HCT116 (cell line): ENCODE results near the gene WNT9B. TPM values are rescaled to one million over a fixed set of nuclear protein-coding genes. Genes with fewer than 3 reads are reported as not detected.

Experiments used
- ATAC-seq: fragments of 200-7000 bp; cut with Tn5 transposase; 2 replicates; pipeline ENCODE4 v1.9.1; 2020; ENCODE audit warnings: mild to moderate bottlenecking, moderate library complexity
- BruUV-seq: library from RNA; stranded (reverse); fragments of 400-500 nt; replicated peaks from 2 replicates; lab custom pipeline; 2021; lab: Mats Ljungman, UMichigan
- CTCF ChIA-PET: fragments of 300-600 bp; sonication (Branson Sonifier 250); formaldehyde crosslinking; loops from one replicate; lab custom pipeline; 2021; ENCODE audit warnings: antibody characterized with exemption; lab: Charles Lee
- POLR2A ChIA-PET: fragments of 300-600, 350-600 bp; sonication (Branson Sonifier 250); formaldehyde crosslinking; loops from one replicate; lab custom pipeline; 2021; ENCODE audit warnings: antibody characterized with exemption; lab: Charles Lee
- RAD21 ChIA-PET, 2 experiments: fragments of 300-600 bp; sonication (Branson Sonifier 250); formaldehyde crosslinking; loops; one replicate each; lab custom pipeline; 2023; ENCODE audit warnings: low total read pairs in 2 of 2; ENCODE audit not compliant: uncharacterized antibody in 2 of 2, unreplicated experiment in 2 of 2, low non-redundant PET in 1 of 2; lab: Charles Lee
- DNase-seq: peaks from one replicate; pipeline ENCODE4 v3.0.0-alpha.2; 2010; ENCODE audit warnings: low read depth, low spot score
- H2AFZ ChIP-seq: fragments of 200-600 bp; shearing (Covaris generic), sonication (generic); 2 replicates; pipeline ENCODE4 v1.6.1; 2017; ENCODE audit warnings: low read depth, mixed run types, mixed read lengths, antibody characterized with exemption, low read length; ENCODE audit not compliant: poor library complexity, severe bottlenecking
- H3K27ac ChIP-seq: 2 replicates; pipeline ENCODE4 v1.5.1; 2012; ENCODE audit warnings: low read depth, low read length
- H3K27me3 ChIP-seq: fragments of 200-600 bp; sonication (generic); 2 replicates; pipeline ENCODE4 v1.6.1; 2016; ENCODE audit warnings: mixed run types, low read length, mixed read lengths; ENCODE audit not compliant: insufficient read depth
- H3K36me3 ChIP-seq, 2 experiments: fragments of 200-500 bp in 1 of 2; fragments of 200-600 bp in 1 of 2; sonication (Bioruptor generic) in 1 of 2; sonication (generic) in 1 of 2; 2 replicates each; pipeline versions ENCODE4 v1.5.1 to v1.6.1; 2014 to 2016; ENCODE audit warnings: low read length in 2 of 2, inconsistent platforms in 1 of 2, mixed read lengths in 1 of 2, mixed run types in 1 of 2; ENCODE audit not compliant: insufficient read depth in 2 of 2, control insufficient read depth in 1 of 2
- H3K4me1 ChIP-seq, 2 experiments: fragments of 200-600 bp in 1 of 2; sonication (generic) in 1 of 2; 2 replicates each; pipeline versions ENCODE4 v1.5.1 to v1.6.1; 2012 to 2017; ENCODE audit warnings: low read length in 2 of 2, inconsistent platforms in 1 of 2, mild to moderate bottlenecking in 1 of 2, mixed read lengths in 1 of 2, mixed run types in 1 of 2, moderate library complexity in 1 of 2; ENCODE audit not compliant: insufficient read depth in 2 of 2, control insufficient read depth in 1 of 2
- H3K4me2 ChIP-seq: fragments of 200-600 bp; sonication (generic); 2 replicates; pipeline ENCODE4 v1.6.1; 2017; ENCODE audit warnings: mixed run types, low read length, mixed read lengths
- H3K4me3 ChIP-seq, 2 experiments: fragments of 200-600 bp in 1 of 2; sonication (generic) in 1 of 2; replicated peaks in 1 of 2; 2 replicates each; pipeline ENCODE4 v1.5.1; 2011 to 2016; ENCODE audit warnings: low read length in 2 of 2, control low read depth in 1 of 2, low read depth in 1 of 2, mild to moderate bottlenecking in 1 of 2, mixed read lengths in 1 of 2, mixed run types in 1 of 2
- H3K79me2 ChIP-seq: fragments of 200-600 bp; sonication (generic); 2 replicates; pipeline ENCODE4 v1.6.1; 2017; ENCODE audit warnings: mild to moderate bottlenecking, mixed run types, low read length, moderate library complexity, mixed read lengths; ENCODE audit not compliant: insufficient read depth
- H3K9ac ChIP-seq: fragments of 200-600 bp; sonication (generic); 2 replicates; pipeline ENCODE4 v1.6.1; 2016; ENCODE audit warnings: low read length, mixed read lengths
- H3K9me2 ChIP-seq: fragments of 200-600 bp; sonication (generic), shearing (Covaris generic); 2 replicates; pipeline ENCODE4 v1.6.1; 2017; ENCODE audit warnings: mixed run types, mild to moderate bottlenecking, moderate library complexity; ENCODE audit not compliant: insufficient read depth
- H3K9me3 ChIP-seq, 2 experiments: fragments of 200-500 bp in 1 of 2; fragments of 200-600 bp in 1 of 2; sonication (Bioruptor generic) in 1 of 2; sonication (generic) in 1 of 2; 2 replicates each; pipeline ENCODE4 v1.6.1; 2014 to 2017; ENCODE audit warnings: low read length in 2 of 2, mixed read lengths in 2 of 2, inconsistent platforms in 1 of 2, low read depth in 1 of 2, mild to moderate bottlenecking in 1 of 2, mixed run types in 1 of 2, moderate library complexity in 1 of 2; ENCODE audit not compliant: control insufficient read depth in 1 of 2, insufficient read depth in 1 of 2
- H4K20me1 ChIP-seq: fragments of 200-600 bp; sonication (generic), shearing (Covaris generic); 2 replicates; pipeline ENCODE4 v1.6.1; 2017; ENCODE audit warnings: mixed run types, mild to moderate bottlenecking, moderate library complexity; ENCODE audit not compliant: insufficient read depth
- CBX3 ChIP-seq: IDR thresholded peaks from 2 replicates; pipeline ENCODE4 v1.6.1; 2012; ENCODE audit warnings: low read depth
- CEBPB ChIP-seq: IDR thresholded peaks from 2 replicates; pipeline ENCODE4 v1.6.1; 2012; ENCODE audit warnings: low read depth
- EGR1 ChIP-seq: IDR thresholded peaks from 2 replicates; pipeline ENCODE4 v1.6.1; 2012; ENCODE audit warnings: low read depth
- ELF1 ChIP-seq: IDR thresholded peaks from 2 replicates; pipeline ENCODE4 v1.6.1; 2012; ENCODE audit warnings: low read depth, borderline replicate concordance
- EZH2 ChIP-seq: fragments of 200-600 bp; sonication (generic); IDR thresholded peaks from 2 replicates; pipeline ENCODE4 v1.6.1; 2017; ENCODE audit warnings: antibody characterized with exemption, mixed run types
- JUND ChIP-seq: IDR thresholded peaks from 2 replicates; pipeline ENCODE4 v1.6.1; 2012
- POLR2AphosphoS5 ChIP-seq: IDR thresholded peaks from 2 replicates; pipeline ENCODE4 v1.6.1; 2011; ENCODE audit warnings: mild to moderate bottlenecking, low read depth, low read length, moderate library complexity
- SP1 ChIP-seq: IDR thresholded peaks from 2 replicates; pipeline ENCODE4 v1.6.1; 2012; ENCODE audit warnings: low read depth
- TCF7L2 ChIP-seq: IDR thresholded peaks from 2 replicates; pipeline ENCODE4 v1.7.0; 2011; ENCODE audit warnings: borderline replicate concordance, inconsistent platforms; ENCODE audit not compliant: insufficient read depth, insufficient read length; ENCODE audit errors: extremely low read depth
- ZBTB33 ChIP-seq: IDR thresholded peaks from 2 replicates; pipeline ENCODE4 v1.6.1; 2011; ENCODE audit warnings: mild to moderate bottlenecking, low read length, moderate library complexity; ENCODE audit not compliant: insufficient replicate concordance; ENCODE audit errors: extremely low read depth
- ZFX ChIP-seq: fragments of 450-650 bp; IDR thresholded peaks from 2 replicates; pipeline ENCODE4 v1.6.1; 2017
- ZNF274 ChIP-seq: fragments of 200-500 bp; sonication (Bioruptor generic); IDR thresholded peaks from 2 replicates; pipeline ENCODE4 v1.6.1; 2014; ENCODE audit warnings: mild to moderate bottlenecking, low read depth, low read length, inconsistent platforms
- intact Hi-C: fragments of 100-400 bp; cut with micrococcal nuclease; formaldehyde crosslinking; loops from 2 replicates; pipeline ENCODE4 v1.10.0; 2022
- total RNA-seq: library from RNA; stranded (reverse); gene quantifications from one replicate; pipeline ENCODE4 v1.2.1, GENCODE V29; 2021; ENCODE audit not compliant: unreplicated experiment
- TF ChIP-seq, protein P1 (sequence below): IDR thresholded peaks from 2 replicates; pipeline ENCODE4 v1.6.1; 2012; ENCODE audit warnings: low read depth
- TF ChIP-seq, protein P2 (sequence below), 3 experiments: fragments of 200-600 bp in 1 of 3; sonication (generic) in 1 of 3; IDR thresholded peaks in 2 of 3; conservative IDR thresholded peaks in 1 of 3; 2 replicates each; pipeline ENCODE4 v1.5.1; 2012 to 2017; ENCODE audit warnings: low read depth in 2 of 3, low read length in 2 of 3, antibody characterized with exemption in 1 of 3, borderline replicate concordance in 1 of 3, control low read depth in 1 of 3, mild to moderate bottlenecking in 1 of 3, mixed read lengths in 1 of 3, mixed run types in 1 of 3, moderate library complexity in 1 of 3; ENCODE audit not compliant: insufficient read depth in 1 of 3
- TF ChIP-seq, protein P3 (sequence below): IDR thresholded peaks from 2 replicates; pipeline ENCODE4 v1.6.1; 2012

WNT9B gene
- total RNA-seq, 1 experiment from 2014 or later: not detected

DNA sequence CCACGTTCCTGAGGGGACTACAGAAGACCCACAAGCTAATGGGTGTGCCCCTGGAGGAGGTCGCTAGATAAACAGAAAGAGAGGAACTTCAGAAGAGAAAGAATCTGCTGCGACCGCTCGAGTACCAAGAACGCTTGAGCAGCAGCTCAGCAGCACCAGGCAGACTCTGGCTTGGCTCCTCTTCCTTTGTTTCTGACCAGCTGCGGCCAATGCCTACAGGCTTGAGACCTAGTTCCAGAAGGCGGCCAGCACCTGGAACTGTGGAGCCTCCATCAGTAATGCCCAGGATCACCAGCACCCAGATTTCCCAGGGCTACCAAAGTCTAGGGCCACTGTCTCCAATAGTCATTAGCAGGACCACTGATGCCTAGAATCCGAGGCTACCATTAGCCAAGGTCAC is 45.6 kb downstream of the WNT9B start:
- Histone ChIP-seq H3K9me3 (no peaks in the 10 kb centered on the region), H3K9ac (no peak overlapping the region), H3K9me2 (no peaks in the 10 kb centered on the region), H3K4me1 (no peaks in the 10 kb centered on the region), H3K79me2 (no peaks in the 10 kb centered on the region), H3K36me3 (no peaks in the 10 kb centered on the region), H3K4me2 (no peak overlapping the region), H3K27me3 (no peaks in the 10 kb centered on the region), H2AFZ (no peak overlapping the region), H4K20me1 (no peaks in the 10 kb centered on the region), H3K4me3 (no peak overlapping the region), H3K27ac (no peak overlapping the region)
- ChIA-PET POLR2A (no interaction called here), RAD21 (no interaction called here), CTCF (no interaction called here)
- intact Hi-C loops: no loop called here
- DNase-seq: no peak
- no peak for TF ChIP-seq ZFX
- no peak for TF ChIP-seq POLR2AphosphoS5
- TF ChIP-seq, protein P1, sequence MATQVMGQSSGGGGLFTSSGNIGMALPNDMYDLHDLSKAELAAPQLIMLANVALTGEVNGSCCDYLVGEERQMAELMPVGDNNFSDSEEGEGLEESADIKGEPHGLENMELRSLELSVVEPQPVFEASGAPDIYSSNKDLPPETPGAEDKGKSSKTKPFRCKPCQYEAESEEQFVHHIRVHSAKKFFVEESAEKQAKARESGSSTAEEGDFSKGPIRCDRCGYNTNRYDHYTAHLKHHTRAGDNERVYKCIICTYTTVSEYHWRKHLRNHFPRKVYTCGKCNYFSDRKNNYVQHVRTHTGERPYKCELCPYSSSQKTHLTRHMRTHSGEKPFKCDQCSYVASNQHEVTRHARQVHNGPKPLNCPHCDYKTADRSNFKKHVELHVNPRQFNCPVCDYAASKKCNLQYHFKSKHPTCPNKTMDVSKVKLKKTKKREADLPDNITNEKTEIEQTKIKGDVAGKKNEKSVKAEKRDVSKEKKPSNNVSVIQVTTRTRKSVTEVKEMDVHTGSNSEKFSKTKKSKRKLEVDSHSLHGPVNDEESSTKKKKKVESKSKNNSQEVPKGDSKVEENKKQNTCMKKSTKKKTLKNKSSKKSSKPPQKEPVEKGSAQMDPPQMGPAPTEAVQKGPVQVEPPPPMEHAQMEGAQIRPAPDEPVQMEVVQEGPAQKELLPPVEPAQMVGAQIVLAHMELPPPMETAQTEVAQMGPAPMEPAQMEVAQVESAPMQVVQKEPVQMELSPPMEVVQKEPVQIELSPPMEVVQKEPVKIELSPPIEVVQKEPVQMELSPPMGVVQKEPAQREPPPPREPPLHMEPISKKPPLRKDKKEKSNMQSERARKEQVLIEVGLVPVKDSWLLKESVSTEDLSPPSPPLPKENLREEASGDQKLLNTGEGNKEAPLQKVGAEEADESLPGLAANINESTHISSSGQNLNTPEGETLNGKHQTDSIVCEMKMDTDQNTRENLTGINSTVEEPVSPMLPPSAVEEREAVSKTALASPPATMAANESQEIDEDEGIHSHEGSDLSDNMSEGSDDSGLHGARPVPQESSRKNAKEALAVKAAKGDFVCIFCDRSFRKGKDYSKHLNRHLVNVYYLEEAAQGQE: no peak
- TF ChIP-seq SP1: no peak
- no peak for TF ChIP-seq EZH2
- TF ChIP-seq, protein P2, sequence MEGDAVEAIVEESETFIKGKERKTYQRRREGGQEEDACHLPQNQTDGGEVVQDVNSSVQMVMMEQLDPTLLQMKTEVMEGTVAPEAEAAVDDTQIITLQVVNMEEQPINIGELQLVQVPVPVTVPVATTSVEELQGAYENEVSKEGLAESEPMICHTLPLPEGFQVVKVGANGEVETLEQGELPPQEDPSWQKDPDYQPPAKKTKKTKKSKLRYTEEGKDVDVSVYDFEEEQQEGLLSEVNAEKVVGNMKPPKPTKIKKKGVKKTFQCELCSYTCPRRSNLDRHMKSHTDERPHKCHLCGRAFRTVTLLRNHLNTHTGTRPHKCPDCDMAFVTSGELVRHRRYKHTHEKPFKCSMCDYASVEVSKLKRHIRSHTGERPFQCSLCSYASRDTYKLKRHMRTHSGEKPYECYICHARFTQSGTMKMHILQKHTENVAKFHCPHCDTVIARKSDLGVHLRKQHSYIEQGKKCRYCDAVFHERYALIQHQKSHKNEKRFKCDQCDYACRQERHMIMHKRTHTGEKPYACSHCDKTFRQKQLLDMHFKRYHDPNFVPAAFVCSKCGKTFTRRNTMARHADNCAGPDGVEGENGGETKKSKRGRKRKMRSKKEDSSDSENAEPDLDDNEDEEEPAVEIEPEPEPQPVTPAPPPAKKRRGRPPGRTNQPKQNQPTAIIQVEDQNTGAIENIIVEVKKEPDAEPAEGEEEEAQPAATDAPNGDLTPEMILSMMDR (IDR thresholded peaks at IDR 0.05 in 2 of 3, conservative IDR thresholded peaks at IDR 0.05 in 1 of 3; ENCODE audit: borderline replicate concordance in 1 of 3, insufficient read depth in 1 of 3, low read depth in 2 of 3, low read length in 2 of 3): no peak
- TF ChIP-seq ZNF274: no peak
- no peak for TF ChIP-seq ZBTB33
- no peak for TF ChIP-seq CEBPB
- TF ChIP-seq CBX3: no peak
- TF ChIP-seq TCF7L2: no peak
- TF ChIP-seq, protein P3, sequence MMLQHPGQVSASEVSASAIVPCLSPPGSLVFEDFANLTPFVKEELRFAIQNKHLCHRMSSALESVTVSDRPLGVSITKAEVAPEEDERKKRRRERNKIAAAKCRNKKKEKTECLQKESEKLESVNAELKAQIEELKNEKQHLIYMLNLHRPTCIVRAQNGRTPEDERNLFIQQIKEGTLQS: no peak
- TF ChIP-seq ELF1: no peak
- no peak for TF ChIP-seq EGR1
- TF ChIP-seq JUND: no peak
- BruUV-seq: no TSS peak
- no peak for ATAC-seq
